ENCODE measurements around the gene AQP1.

AQP1 gene

DNA sequence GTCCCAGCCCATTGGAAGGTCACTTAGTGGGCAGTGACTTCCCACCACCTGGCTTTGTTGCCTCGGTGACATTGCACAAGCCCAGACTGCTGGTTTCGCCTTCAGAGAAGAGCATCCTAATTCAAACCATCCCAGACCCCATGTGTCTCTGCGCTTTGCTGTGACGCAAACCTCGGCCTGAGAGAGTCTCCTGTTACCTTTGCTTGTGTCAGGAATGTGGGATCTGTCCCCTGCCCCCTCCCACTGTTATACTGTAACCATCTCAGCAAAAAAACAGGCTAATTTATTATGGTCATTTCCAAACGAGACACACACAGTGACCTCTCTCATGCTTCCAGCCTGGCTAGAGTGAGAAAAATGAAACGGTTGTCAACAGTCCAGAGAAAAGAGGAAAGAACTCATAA is 25.0 kb upstream of the AQP1 start:
- no peak for DNase-seq

DNA sequence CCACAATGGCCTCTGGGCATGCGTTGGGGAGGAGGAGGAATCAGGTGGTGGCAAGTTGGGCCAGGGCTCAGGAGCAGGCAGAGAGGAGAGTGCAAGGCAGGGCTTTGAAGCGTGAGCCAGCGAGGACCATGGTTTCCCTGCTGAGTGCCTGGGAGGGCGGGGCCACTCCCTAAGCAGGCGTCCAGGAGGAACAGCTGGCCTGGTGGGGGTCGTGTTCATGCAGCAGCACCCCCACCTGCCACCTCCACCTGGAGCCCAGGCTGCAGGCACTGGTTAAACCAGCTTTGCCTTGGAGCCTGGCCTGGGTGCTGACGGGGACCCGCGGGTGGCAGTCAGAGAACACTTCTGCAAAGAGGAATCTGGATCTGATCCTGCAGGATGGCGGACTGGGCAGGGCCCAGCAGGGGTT is 24.2 kb upstream of the AQP1 start:
- DNase-seq = no peak

DNA sequence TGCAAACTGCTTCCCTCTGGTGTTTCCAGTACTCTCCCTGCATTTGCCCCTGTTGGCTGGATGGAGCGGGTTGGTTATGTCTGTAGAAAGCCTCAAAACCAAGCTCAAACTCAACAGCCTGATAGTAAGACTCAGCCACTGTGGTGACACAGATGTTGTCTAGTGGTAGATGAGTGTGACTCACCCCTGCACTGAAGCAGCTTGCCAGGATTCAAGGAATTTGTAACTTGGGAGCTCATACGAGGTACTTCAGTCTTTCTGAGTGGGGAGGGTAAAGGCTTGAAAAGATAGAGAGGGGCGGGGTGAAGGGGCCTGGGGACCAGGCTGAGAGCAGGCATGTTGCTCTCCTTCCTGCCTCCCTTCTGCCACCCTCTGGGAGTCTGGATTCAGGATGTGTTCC is 22.9 kb upstream of the AQP1 start:
- DNase-seq = no peak

DNA sequence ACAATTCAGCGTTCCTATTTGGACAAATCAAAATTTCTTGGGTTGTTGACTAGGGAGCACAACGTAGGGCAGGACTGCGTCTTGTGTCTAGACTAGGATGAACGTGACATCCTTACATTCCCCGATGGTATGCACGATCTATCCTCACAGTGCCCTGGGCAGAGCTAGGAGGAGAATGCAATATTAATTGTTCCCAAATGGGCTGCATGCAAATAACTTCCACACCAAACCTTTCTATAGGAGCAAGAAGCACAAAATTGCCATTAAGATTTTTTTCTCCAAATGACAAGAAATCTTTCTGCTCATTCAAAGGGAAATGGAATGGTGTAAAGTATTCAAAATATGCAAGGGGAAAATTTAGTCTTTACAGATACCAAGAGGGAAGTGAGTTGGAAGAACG is 21.4 kb upstream of the AQP1 start:
- no peak for DNase-seq

DNA sequence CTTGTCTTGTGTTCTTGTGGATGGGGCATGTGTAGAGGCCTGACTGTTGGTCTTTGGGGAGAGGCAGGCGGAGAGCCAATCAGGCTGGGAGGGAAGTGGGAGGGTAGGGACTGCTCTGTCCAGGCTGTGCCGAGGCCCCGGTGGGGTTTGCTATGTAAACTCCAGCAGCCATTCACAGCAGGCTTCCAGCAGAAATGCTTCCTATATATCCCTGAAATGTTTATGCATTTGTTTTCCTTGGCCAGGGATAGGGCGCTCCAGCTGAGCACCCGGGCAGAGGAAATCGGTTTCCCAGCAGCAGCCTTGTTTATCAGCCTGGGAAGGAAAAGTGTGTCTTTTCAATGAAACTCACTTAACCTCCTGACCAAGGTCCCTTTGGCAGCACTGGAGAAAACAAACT is 18.3 kb upstream of the AQP1 start:
- no peak for DNase-seq

DNA sequence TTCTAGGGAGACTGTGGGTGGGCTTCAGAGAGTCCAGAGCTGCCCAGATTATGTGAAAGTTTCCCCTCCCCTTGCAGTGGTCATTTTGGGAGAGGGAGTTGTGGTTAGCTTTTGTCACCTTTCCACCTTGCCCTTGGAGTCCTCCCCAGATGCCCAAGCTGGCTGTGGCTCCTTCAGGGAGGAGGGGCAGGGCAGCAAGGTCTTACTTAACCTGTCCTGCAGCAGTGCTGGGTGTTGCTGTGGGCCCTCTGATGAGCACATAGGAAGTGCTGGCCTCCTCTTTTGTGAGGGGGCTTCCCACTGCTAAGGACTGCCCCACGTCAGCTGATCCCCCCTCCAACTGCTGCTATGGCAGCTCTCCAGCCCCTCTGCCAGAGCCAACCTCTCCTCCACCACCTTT is 17.6 kb upstream of the AQP1 start:
- no peak for DNase-seq

DNA sequence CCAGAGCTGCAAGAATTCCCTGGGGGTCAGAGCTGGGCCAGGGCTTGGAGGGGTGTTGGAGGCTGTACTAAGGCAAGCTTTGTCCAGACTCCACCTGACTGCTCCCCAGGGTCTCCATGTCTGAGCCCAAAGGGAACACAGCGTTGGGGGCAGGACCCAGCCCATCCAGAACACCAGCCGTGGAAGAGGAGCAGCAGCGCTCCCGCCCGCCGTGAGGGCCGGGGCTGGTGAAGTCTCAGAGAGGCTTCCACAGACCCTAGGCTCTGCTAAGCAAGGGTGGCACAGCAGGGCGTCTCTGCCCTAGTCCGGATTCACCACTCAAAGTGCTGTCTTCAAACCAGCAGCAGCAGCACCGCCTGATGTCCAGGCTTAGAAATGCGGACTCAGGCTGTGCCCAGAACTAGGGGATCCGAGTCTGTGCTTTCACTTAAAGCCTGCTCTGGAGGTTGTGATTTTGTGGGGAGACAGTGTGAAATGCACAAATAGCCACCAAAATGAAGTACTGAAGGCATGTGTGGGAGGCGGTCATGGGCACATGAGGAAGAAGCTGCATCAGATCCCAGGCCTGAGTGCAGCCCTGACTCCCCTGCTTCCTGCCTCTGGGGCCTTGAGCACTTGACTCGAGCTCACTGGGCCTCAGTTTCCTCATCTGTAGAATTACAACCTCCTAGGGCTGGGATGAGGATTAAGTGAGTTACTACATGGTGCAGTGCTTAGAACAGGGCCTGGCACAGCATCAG is 16.6 kb upstream of the AQP1 start:
- no peak for DNase-seq

DNA sequence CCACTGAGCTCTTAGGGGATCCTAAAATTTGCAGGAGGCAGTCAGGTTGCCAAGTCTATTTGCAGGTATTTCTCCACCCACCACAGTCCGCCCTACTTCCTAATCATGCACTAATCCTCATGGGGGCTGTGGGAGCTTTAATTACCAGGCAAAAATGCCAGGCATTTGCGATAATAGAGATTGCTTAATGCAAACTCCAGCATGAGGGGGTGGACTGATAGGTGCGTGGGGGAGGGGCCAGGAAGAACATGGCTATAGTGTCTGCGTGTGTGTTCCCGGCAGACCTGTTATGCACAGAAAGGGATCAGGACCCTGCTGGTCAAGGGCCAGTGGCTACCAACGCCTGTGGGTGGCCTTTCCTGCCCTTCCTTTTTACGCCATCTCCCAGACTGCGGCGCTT is 15.6 kb upstream of the AQP1 start:
- DNase-seq = peak; percentile 32

DNA sequence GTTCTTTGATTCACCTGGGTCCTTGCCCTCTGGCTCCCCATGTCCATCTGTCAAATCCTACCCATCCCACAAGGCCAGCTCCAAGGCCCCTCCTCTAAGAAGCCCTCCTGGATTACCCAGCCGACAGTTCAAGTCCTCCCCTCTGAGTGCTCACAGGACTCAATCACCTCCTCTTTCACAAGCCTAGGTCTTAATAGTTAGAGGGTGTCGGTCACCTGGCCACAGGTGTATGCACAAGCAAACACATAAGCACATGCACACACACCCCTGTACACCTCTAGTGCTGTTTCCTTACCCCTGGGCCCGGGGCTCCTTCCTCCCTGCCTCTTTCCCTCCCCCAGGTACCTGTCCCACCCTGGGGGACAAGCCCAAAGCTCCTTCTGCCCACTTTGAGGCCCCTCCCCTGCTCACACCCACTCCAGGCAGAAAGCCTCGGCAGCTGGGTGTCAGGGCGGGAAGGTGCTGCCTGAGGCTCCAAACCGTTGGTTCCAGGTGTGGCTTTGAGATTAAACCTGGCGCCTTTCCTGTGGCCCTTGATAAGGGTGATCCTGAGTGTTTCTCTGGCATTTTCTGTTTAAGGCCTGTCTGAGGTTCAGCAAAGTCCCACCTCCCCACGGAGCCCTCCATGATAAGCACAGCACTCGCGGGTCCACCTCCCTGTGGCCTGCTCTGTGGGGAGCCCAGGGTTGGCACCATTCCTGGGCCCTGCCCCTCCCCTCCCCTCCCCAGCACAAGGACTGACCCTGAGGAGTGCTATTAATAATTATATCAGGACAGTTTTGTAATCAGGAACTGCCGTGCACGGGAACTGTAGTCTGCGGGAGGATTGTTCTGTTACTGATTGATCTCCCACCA is 14.6 kb upstream of the AQP1 start:
- DNase-seq = no peak

DNA sequence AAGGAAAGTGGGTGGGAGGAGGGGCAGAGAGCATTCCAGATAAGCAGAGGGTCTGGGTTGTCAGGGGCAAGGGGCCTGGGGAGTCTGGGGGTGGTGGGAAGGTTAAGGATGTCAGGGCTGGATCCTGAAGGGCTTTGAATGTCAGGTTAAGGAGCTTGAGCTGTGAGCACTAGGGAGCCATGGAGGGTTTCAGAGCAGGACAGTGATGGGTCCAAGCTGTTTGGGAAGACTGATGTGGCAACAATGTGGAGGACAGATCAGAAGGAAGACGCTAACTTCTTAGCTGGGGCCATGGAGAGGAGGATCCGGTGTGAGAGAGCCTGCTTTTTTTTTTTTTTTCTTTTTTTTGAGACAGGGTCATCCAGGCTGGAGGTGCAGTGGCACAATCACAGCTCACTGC is 13.9 kb upstream of the AQP1 start:
- no peak for DNase-seq

DNA sequence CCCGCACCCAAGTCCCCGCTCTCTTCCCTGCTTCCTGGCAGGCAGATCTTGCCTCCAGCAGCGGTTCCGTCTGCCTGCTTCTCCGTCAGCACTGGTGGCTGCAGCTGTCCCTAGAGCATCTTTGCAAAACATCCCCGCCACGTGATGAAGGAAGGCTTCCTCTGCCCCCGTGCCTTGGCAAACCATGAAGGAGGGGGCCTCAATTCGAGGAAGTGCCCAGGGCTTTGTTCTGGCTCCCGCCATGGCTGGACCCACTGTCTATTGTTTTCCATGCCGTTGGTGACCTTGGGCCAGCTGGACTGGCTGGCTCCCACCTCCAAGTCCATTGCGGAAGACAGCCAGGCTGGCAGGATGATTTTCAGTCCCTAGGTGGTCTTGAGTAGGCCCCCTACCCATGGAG is 13.2 kb upstream of the AQP1 start:
- no peak for DNase-seq

DNA sequence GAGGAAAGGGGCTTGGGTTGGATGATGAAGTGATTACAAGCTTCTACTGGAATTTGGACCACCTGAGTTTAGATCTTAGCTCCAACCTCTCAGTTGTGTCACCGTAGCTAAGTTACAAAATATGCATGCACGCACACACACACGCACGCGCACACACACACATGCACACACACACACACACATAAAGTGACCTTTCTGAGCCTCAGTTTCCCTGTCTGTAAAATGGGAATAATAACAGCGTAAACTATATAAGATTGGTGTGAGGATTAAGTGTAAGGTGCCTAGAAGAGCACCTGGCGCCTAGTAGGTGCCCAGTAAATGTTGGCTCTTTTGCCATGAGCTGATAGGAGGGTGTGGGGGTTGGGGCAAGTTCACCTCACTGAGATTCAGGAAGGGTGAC is 12.6 kb upstream of the AQP1 start:
- DNase-seq = no peak

DNA sequence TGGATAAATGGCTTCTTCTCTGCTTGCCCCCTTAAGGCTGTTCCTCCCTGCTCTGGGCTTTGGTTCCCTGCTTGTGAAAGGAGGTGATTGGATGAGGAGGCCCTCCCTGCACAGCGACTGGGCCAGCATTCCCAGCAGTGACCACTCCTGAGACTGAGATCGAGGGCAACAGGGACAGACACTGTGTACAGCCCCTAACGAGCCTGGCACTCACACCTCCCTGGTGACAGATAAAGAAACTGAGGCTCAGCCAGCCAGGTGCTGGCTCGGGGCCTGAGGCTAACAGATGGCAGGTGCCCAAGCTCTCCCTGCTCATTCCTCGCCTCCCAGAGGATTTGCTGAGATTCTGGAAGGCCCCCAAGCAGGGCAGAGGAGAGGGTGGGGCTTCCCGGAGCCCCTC is 12.0 kb upstream of the AQP1 start:
- DNase-seq = no peak

DNA sequence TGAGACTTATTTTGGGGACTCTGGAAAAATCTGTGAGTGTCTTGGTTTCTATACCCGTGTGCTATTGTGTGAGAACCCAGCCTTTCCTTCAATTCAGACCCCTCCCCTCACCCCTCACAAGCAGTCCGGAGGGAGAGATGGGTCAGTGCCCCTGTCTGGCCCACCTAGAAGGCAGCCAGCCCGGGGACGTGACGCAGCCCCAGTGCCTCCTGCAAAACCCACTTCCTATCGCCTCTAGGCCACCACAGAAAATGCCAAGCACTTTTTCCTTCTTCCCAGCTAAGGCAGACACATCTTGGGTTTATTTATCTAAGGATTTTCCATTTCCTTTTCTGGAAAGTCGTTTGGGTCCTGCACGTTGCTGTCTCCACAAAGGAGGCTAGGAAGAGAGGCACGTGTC is 11.6 kb upstream of the AQP1 start:
- no peak for DNase-seq

DNA sequence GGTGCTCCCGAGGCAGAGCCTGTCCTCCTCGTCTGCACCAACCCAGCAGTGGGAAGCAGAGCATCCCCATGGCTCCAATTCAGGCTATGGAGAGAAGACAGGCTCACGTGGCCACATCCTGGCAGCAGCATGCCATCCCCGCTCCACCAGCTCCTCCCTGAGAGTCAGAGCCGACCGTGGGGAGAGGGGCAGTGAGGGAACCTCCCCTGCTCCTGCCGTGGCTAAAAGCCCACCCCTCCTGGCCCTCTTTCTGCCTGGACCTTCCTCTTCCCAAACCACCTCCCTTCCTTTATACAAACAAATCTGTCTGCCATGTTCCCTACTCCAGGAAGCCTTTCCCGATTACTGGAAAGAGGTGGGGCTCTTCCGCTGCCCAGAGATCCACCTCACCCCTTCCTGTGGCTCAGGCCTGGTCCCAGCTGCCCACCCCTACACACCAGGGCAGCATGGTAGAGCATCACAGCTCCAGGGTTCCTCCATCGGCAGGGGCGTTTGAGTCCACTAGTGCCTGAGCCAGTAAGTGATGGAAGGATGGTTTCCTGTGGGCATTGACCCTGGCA is 10.8 kb upstream of the AQP1 start:
- no peak for DNase-seq

DNA sequence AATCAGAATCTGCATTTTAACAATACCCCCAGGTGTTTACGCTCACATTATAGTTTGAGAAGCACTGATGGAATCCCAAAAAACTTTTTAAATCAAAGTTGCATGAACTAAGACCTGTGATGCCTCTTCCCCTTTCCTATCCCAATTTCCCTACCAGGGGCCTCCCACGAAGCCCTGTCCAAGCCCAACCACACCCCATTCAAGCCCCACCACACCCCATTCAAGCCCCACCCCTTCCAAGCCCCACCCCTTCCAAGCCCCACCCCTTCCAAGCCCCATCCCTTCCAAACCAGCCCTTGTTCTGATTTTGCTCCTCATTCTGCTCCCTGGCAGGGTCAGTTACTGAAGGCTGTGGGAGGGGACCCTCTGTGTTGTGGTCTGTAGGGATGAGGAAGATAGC is 9.8 kb upstream of the AQP1 start:
- DNase-seq = no peak

DNA sequence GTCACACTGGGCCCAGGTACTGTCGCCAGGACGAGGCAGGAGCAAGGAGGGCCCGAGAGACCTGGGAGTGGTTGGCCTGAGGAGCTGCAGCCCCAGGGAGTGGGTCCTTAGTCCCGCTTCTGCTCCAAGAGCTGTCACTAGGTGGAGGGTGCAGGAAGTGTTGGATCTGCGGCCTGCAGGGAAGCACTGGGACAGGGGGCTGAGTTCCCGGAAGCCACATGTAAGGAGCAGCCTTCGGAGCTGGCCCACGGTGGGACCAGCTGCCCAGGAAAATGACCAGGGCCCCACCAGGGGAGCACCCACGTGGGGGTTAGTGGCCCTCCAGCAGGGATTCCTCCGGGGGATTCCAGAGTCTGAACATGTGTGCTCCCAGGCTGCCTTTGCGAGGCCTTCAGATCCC is 9.2 kb upstream of the AQP1 start:
- DNase-seq = no peak

DNA sequence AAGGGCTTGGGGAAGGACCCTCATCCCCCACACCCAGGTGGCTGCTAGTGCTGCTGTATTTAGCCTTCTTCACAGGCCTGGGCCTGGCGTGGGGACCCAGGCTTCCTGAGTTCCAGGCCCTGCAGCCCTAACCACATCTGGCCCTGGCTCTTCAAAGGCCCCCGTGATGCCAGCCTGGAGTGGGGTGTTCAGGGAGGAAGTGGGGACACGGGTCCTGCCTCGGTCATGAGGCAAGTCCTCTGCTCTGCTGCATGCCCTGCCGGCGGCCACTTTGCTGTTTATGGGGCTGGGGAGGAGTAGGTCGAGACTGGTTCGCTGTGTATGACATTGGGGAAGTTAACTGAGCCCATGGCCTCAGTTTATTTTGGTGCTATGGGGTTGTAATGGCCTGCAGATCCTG is 8.5 kb upstream of the AQP1 start:
- no peak for DNase-seq

DNA sequence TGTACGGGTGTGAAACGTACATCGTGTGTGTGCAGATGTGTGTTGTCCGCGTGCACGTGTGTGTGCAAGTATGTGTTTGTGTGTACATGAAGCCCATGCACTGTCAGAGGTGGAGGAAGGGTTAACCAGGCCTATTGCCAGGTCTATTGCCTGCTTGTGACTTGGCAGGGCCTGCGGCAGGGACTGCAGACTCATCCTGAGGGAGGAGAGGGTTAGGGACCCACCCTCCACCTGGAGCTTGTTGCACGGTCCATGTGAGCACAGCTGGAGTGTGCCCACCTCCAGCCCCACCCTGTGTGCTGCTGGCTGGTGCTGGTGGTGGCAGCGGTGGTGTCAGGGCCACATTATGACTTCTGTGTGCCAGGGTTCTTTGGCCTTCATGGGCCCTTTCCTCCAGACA is 7.1 kb upstream of the AQP1 start:
- no peak for DNase-seq

DNA sequence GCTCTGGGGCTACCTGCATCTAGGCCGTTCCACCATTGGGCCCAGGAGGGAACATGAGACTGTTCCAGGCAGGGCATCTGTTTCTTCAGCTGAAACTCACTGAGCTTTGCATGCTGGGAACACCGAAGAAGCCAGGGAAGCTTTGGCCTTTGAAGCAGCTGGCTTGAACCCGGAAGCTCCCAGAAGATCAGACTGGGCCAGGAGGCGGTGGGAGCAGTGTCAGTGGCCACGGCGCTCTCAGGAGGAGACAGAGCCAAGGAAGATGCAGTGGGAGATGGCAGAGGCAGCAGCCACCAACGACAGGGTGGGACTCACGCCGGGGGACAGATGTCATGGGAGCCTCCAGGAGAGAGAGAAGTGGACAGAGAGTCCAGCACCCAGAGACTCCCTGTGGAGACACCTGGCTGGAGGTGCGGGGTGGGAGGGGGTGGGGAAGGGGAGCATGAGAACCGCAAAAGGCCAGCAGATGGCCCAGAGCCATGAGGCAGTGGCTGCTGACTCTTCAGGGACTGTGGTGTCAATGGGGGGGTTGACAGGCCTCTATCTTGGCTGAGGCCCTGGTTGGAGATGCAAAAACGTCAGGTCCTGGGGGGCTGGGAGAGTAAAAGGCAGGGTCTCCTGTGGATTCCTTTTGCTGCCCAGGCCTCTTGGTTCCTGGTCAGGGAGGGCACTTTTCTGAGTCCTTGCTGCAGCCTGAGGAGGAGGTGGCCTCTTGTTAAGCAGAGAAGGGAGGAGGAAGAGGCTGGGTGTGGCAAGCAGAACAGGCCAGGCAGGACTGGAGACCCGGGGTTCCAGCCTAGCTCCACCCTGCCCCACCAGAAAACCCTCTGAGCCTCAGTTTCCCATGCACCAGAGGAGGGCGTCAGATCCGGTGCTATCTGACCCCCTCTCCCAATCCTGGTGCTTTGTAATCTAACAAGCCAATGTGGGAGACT is 6.3 kb upstream of the AQP1 start:
- no peak for DNase-seq

DNA sequence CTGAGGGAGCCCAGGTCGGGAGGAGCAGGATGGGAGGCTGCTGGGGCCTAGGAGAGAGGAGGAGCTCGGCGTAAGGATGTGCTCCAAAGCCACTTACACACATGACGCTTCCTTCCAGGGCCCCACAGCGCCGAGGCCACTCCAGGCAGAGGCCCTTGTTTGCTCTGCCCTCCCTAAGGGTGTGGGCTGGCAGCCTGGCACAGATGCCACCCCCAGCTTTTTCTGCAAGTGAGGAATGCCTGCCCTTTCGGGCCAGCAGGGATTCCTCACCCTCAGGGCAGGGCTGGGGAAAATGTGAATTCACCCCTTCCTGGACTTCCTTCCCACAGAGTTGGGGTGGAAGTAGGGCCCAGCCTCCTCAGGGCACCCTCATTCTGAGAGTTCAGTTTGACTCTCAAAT is 5.6 kb upstream of the AQP1 start:
- no peak for DNase-seq

DNA sequence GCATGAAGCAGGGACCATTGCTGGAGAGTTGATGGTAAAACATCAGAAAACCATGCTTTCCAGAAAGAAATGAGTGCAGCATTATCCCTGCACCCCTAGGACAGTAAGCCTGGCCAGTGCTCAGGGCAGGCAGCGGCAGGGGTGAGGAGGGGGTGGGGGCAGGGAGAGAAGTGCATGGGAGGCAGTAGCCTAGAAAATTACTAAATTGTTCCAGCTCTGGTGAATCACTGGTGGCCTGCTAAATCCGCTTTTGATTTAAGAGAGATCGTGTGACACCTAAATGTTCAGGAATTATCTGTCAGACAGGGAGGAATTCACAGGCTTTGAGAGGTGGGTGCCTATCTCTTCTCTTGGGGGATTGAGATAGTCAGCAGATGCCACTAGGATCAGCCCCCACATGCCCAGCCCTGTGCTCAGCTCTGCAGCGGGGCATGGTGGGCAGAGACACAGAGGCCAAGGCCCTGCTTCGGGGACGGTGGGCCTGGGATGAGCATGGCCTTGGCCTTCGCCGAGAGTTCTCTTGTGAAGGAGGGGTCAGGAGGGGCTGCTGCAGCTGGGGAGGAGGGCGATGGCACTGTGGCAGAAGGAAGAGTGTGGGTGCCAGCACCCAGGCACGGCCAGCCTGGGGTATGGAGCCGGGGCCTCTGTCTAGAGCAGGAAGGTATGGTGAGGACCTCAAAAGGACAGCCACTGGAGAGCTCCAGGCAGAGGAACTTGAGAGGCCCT is 5.0 kb upstream of the AQP1 start:
- DNase-seq = no peak
